WTC11 (cell line): ENCODE measurements around the gene ISG20. TPM values are rescaled to one million over a fixed set of nuclear protein-coding genes. Genes with fewer than 3 reads are reported as not detected.

Source experiments
- ATAC-seq: fragments of 200-7000 bp; cut with Tn5 transposase; 2 replicates; pipeline ENCODE4 v1.10.0; 2021; ENCODE audit warnings: mild to moderate bottlenecking, moderate library complexity
- CTCF ChIA-PET: fragments of 300-600 bp; sonication (Branson Sonifier 250); formaldehyde crosslinking; loops from one replicate; lab custom pipeline; 2021; ENCODE audit warnings: antibody characterized with exemption; lab: Charles Lee
- POLR2A ChIA-PET: fragments of 350-600 bp; sonication (Branson Sonifier 250); formaldehyde crosslinking; loops from one replicate; lab custom pipeline; 2021; ENCODE audit warnings: antibody characterized with exemption; lab: Charles Lee
- DNase-seq: peaks from one replicate; pipeline ENCODE4 v3.0.0; 2021; ENCODE audit warnings: low spot score
- H3K27ac Mint-ChIP-seq: 2 replicates; pipeline ENCODE4 v1.8.0; 2021; ENCODE audit warnings: mixed read lengths
- H3K27me3 Mint-ChIP-seq: 2 replicates; pipeline ENCODE4 v1.8.0; 2021; ENCODE audit warnings: low read depth, mild to moderate bottlenecking, moderate library complexity, mixed read lengths
- H3K36me3 Mint-ChIP-seq: 2 replicates; pipeline ENCODE4 v1.8.0; 2021; ENCODE audit warnings: mixed read lengths
- H3K4me1 Mint-ChIP-seq: 2 replicates; pipeline ENCODE4 v1.8.0; 2022; ENCODE audit warnings: mixed read lengths
- H3K4me3 Mint-ChIP-seq: 2 replicates; pipeline ENCODE4 v1.8.0; 2021; ENCODE audit warnings: mild to moderate bottlenecking, moderate library complexity, mixed read lengths
- H3K9me3 Mint-ChIP-seq: 2 replicates; pipeline ENCODE4 v1.8.0; 2021; ENCODE audit warnings: mixed read lengths
- ATF6 ChIP-seq: sonication (generic); formaldehyde crosslinking; IDR thresholded peaks from 2 replicates; pipeline ENCODE4 v1.8.1; 2023; ENCODE audit warnings: mild to moderate bottlenecking, missing genetic modification reagents
- CDX4 ChIP-seq: fragments of 250-450 bp; sonication (Bioruptor Pico); IDR thresholded peaks from 2 replicates; pipeline ENCODE4 v1.9.0; 2021; ENCODE audit warnings: moderate library complexity, mild to moderate bottlenecking, inconsistent platforms, borderline replicate concordance
- E2F1 ChIP-seq: sonication (generic); formaldehyde crosslinking; IDR thresholded peaks from 2 replicates; pipeline ENCODE4 v1.8.0; 2022; ENCODE audit warnings: mild to moderate bottlenecking, missing genetic modification reagents
- ELF4 ChIP-seq: sonication (generic); formaldehyde crosslinking; IDR thresholded peaks from 2 replicates; pipeline ENCODE4 v1.8.1; 2022; ENCODE audit warnings: low read depth, mild to moderate bottlenecking, moderate library complexity, missing genetic modification reagents
- FOXP1 ChIP-seq: sonication (generic); formaldehyde crosslinking; IDR thresholded peaks from 2 replicates; pipeline ENCODE4 v1.8.0; 2022; ENCODE audit warnings: missing genetic modification reagents, mild to moderate bottlenecking, moderate library complexity, borderline replicate concordance
- GABPB1 ChIP-seq: sonication (generic); formaldehyde crosslinking; IDR thresholded peaks from 2 replicates; pipeline ENCODE4 v1.8.1; 2023; ENCODE audit warnings: mild to moderate bottlenecking, missing genetic modification reagents
- HMGA2 ChIP-seq: fragments of 250-450 bp; sonication (Bioruptor Pico); IDR thresholded peaks from 2 replicates; pipeline ENCODE4 v1.4.0; 2021; ENCODE audit warnings: mild to moderate bottlenecking, moderate library complexity
- IRF2 ChIP-seq: sonication (generic); formaldehyde crosslinking; IDR thresholded peaks from 2 replicates; pipeline ENCODE4 v1.8.0; 2022; ENCODE audit warnings: low read depth, missing genetic modification reagents, borderline replicate concordance
- JUN ChIP-seq: sonication (generic); formaldehyde crosslinking; IDR thresholded peaks from 2 replicates; pipeline ENCODE4 v1.8.0; 2023; ENCODE audit warnings: mild to moderate bottlenecking, missing genetic modification reagents
- KAT7 ChIP-seq: sonication (generic); formaldehyde crosslinking; IDR thresholded peaks from 2 replicates; pipeline ENCODE4 v1.8.1; 2023; ENCODE audit warnings: missing genetic modification reagents, mild to moderate bottlenecking, borderline replicate concordance
- MXD4 ChIP-seq: fragments of 250-450 bp; sonication (Bioruptor Pico); IDR thresholded peaks from 2 replicates; pipeline ENCODE4 v1.8.0; 2021; ENCODE audit warnings: mild to moderate bottlenecking, moderate library complexity, borderline replicate concordance
- NR1H2 ChIP-seq: sonication (generic); formaldehyde crosslinking; IDR thresholded peaks from 2 replicates; pipeline ENCODE4 v1.9.0; 2021; ENCODE audit warnings: mild to moderate bottlenecking, moderate library complexity, missing genetic modification reagents
- NR2C2 ChIP-seq: sonication (generic); formaldehyde crosslinking; IDR thresholded peaks from 2 replicates; pipeline ENCODE4 v1.8.0; 2022; ENCODE audit warnings: mild to moderate bottlenecking, missing genetic modification reagents
- RORB ChIP-seq: fragments of 250-450 bp; sonication (Bioruptor Pico); IDR thresholded peaks from 2 replicates; pipeline ENCODE4 v1.9.0; 2021; ENCODE audit warnings: mild to moderate bottlenecking
- USF1 ChIP-seq: sonication (generic); formaldehyde crosslinking; IDR thresholded peaks from 2 replicates; pipeline ENCODE4 v1.8.0; 2022; ENCODE audit warnings: mild to moderate bottlenecking, missing genetic modification reagents
- ZNF121 ChIP-seq: sonication (generic); formaldehyde crosslinking; IDR thresholded peaks from 2 replicates; pipeline ENCODE4 v1.8.0; 2023; ENCODE audit warnings: missing genetic modification reagents
- ZNF219 ChIP-seq: sonication (generic); formaldehyde crosslinking; IDR thresholded peaks from 2 replicates; pipeline ENCODE4 v1.8.0; 2023; ENCODE audit warnings: missing genetic modification reagents, mild to moderate bottlenecking, borderline replicate concordance
- ZNF416 ChIP-seq: fragments of 250-450 bp; sonication (Bioruptor Pico); IDR thresholded peaks from 2 replicates; pipeline ENCODE4 v1.9.0; 2021; ENCODE audit warnings: mild to moderate bottlenecking, inconsistent platforms
- total RNA-seq: library from RNA; stranded (reverse); gene quantifications from 3 replicates; pipeline ENCODE4 v1.2.3, GENCODE V29; 2021
- TF ChIP-seq, protein P1 (sequence below): sonication (generic); formaldehyde crosslinking; IDR thresholded peaks from 2 replicates; pipeline ENCODE4 v1.8.1; 2022; ENCODE audit warnings: missing genetic modification reagents, borderline replicate concordance
- TF ChIP-seq, protein P2 (sequence below): fragments of 250-450 bp; sonication (Bioruptor Pico); IDR thresholded peaks from 2 replicates; pipeline ENCODE4 v1.9.0; 2021; ENCODE audit warnings: mild to moderate bottlenecking
- TF ChIP-seq, protein P3 (sequence below): sonication (generic); formaldehyde crosslinking; IDR thresholded peaks from 2 replicates; pipeline ENCODE4 v1.8.1; 2022; ENCODE audit warnings: low read depth, mild to moderate bottlenecking, moderate library complexity, missing genetic modification reagents, borderline replicate concordance
- TF ChIP-seq, protein P4 (sequence below): sonication (generic); formaldehyde crosslinking; IDR thresholded peaks from 2 replicates; pipeline ENCODE4 v1.8.0; 2023; ENCODE audit warnings: missing genetic modification reagents

ISG20 gene
- total RNA-seq, 1 experiment from 2014 or later, result 5.6 TPM

DNA sequence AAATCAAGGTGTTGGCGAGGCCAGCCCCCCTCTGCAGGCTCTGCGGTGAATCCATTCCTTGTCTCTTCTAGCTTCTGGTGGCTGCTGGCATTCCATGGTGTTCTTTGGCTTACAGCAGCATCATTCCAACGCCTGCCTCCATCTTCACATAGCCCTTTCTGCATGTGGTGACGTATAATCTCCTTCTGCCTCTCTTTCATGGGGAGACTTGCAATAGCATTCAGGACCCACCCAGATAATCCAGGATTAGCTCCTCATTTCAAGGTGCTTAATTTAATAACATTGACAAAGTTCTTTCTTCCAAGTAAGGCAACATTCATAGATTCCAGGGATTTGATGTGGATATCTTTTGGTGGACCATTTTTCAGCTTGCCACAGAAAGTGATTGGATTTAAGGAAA lies 35.8 kb downstream of the ISG20 start (continued):
- TF ChIP-seq, protein P1, sequence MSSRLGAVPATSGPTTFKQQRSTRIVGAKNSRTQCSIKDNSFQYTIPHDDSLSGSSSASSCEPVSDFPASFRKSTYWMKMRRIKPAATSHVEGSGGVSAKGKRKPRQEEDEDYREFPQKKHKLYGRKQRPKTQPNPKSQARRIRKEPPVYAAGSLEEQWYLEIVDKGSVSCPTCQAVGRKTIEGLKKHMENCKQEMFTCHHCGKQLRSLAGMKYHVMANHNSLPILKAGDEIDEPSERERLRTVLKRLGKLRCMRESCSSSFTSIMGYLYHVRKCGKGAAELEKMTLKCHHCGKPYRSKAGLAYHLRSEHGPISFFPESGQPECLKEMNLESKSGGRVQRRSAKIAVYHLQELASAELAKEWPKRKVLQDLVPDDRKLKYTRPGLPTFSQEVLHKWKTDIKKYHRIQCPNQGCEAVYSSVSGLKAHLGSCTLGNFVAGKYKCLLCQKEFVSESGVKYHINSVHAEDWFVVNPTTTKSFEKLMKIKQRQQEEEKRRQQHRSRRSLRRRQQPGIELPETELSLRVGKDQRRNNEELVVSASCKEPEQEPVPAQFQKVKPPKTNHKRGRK, result no peak
- TF ChIP-seq, protein P2, sequence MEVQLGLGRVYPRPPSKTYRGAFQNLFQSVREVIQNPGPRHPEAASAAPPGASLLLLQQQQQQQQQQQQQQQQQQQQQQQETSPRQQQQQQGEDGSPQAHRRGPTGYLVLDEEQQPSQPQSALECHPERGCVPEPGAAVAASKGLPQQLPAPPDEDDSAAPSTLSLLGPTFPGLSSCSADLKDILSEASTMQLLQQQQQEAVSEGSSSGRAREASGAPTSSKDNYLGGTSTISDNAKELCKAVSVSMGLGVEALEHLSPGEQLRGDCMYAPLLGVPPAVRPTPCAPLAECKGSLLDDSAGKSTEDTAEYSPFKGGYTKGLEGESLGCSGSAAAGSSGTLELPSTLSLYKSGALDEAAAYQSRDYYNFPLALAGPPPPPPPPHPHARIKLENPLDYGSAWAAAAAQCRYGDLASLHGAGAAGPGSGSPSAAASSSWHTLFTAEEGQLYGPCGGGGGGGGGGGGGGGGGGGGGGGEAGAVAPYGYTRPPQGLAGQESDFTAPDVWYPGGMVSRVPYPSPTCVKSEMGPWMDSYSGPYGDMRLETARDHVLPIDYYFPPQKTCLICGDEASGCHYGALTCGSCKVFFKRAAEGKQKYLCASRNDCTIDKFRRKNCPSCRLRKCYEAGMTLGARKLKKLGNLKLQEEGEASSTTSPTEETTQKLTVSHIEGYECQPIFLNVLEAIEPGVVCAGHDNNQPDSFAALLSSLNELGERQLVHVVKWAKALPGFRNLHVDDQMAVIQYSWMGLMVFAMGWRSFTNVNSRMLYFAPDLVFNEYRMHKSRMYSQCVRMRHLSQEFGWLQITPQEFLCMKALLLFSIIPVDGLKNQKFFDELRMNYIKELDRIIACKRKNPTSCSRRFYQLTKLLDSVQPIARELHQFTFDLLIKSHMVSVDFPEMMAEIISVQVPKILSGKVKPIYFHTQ (CRISPR knock-in tag), result no peak
- no peak for TF ChIP-seq ELF4
- TF ChIP-seq FOXP1 (CRISPR knock-in tag), result no peak
- no peak for TF ChIP-seq HMGA2

GRCh38 chr15:88678755-88679154 lies 39.9 kb downstream of the ISG20 start:
- Mint-ChIP-seq H3K36me3 (no peaks in the 10 kb centered on the region), H3K4me3 (no peak overlapping the region), H3K4me1 (no peaks in the 10 kb centered on the region)
- no peak for TF ChIP-seq NR1H2 (CRISPR knock-in tag)
- TF ChIP-seq HMGA2, result no peak
- TF ChIP-seq GABPB1 (CRISPR knock-in tag), result no peak
- TF ChIP-seq JUN, result no peak
- no peak for TF ChIP-seq ZNF416 (CRISPR knock-in tag)
- no peak for TF ChIP-seq ZNF121 (CRISPR knock-in tag)
- no peak for TF ChIP-seq NR2C2 (CRISPR knock-in tag)
- TF ChIP-seq USF1 (CRISPR knock-in tag), result no peak
- no peak for TF ChIP-seq KAT7 (CRISPR knock-in tag)
- TF ChIP-seq, all 79 proteins: peak for 0
- no peak for DNase-seq
- Mint-ChIP-seq H3K27ac (no peak overlapping the region), H3K9me3 (no peaks in the 10 kb centered on the region), H3K27me3 (peaks cover 11% of the 10 kb centered on the region)
- ATAC-seq, result no peak
- CTCF ChIA-PET, result no interaction called here
- POLR2A ChIA-PET, result no interaction called here

- ChIA-PET CTCF (interaction anchor here (0.9 to 1.0 kb wide), 2 partner anchors 124 to 498 kb away, joined by 3 read pairs; no protein-coding TSS in a partner anchor), POLR2A (interaction anchor here (0.5 kb wide), 1 partner anchor 1124 kb away, joined by 3 read pairs; no protein-coding TSS in a partner anchor)
- Mint-ChIP-seq H3K27ac (no peak overlapping the region), H3K4me1 (no peaks in the 10 kb centered on the region), H3K36me3 (no peaks in the 10 kb centered on the region), H3K27me3 (peaks cover 11% of the 10 kb centered on the region), H3K4me3 (no peak overlapping the region), H3K9me3 (no peaks in the 10 kb centered on the region)
- DNase-seq (no peak), ATAC-seq (no peak; the same call in none of the 2 replicates)
- TF ChIP-seq MXD4 (CRISPR knock-in tag) (no peak), E2F1 (CRISPR knock-in tag) (no peak), ZNF219 (CRISPR knock-in tag) (no peak), ZNF416 (CRISPR knock-in tag) (no peak), CDX4 (CRISPR knock-in tag) (no peak), RORB (CRISPR knock-in tag) (no peak), IRF2 (CRISPR knock-in tag) (no peak), JUN (no peak), ATF6 (CRISPR knock-in tag) (no peak), ELF4 (no peak)
- TF ChIP-seq, protein P3, sequence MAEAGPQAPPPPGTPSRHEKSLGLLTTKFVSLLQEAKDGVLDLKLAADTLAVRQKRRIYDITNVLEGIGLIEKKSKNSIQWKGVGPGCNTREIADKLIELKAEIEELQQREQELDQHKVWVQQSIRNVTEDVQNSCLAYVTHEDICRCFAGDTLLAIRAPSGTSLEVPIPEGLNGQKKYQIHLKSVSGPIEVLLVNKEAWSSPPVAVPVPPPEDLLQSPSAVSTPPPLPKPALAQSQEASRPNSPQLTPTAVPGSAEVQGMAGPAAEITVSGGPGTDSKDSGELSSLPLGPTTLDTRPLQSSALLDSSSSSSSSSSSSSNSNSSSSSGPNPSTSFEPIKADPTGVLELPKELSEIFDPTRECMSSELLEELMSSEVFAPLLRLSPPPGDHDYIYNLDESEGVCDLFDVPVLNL (CRISPR knock-in tag), result no peak
- TF ChIP-seq, protein P4, sequence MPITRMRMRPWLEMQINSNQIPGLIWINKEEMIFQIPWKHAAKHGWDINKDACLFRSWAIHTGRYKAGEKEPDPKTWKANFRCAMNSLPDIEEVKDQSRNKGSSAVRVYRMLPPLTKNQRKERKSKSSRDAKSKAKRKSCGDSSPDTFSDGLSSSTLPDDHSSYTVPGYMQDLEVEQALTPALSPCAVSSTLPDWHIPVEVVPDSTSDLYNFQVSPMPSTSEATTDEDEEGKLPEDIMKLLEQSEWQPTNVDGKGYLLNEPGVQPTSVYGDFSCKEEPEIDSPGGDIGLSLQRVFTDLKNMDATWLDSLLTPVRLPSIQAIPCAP (CRISPR knock-in tag), result no peak
Observed at GRCh38 chr15:88680241-88681001, 41.6 kb downstream of the ISG20 start.
